ENCODE data around the gene DGKA.

DNA sequence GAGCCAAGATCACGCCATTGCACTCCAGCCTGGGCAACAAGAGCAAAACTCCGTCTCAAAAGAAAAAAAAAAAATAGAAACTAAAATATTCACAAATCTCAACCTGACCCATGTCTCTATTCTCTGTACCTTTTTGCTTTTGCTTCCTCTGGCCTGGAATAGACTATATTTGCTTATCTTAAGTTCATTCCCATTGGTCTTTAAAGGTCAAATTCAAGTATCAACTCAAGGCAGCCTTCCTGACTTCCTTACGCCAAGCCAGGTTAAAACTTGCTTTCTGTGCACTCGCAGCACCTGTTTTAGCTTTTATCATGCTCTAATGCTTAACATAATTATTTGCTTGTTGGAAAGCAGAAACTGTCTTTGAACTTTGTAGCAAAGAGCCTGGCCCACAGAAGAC lies 18.1 kb upstream of the DGKA start:
- no peak for TF ChIP-seq PPARA (CRISPR knock-in tag; IDR thresholded peaks at IDR 0.05; ENCODE audit: borderline replicate concordance)
- no peak for TF ChIP-seq ZNF565 (CRISPR knock-in tag; conservative IDR thresholded peaks at IDR 0.05; ENCODE audit: low read depth)
- TF ChIP-seq, protein P1, sequence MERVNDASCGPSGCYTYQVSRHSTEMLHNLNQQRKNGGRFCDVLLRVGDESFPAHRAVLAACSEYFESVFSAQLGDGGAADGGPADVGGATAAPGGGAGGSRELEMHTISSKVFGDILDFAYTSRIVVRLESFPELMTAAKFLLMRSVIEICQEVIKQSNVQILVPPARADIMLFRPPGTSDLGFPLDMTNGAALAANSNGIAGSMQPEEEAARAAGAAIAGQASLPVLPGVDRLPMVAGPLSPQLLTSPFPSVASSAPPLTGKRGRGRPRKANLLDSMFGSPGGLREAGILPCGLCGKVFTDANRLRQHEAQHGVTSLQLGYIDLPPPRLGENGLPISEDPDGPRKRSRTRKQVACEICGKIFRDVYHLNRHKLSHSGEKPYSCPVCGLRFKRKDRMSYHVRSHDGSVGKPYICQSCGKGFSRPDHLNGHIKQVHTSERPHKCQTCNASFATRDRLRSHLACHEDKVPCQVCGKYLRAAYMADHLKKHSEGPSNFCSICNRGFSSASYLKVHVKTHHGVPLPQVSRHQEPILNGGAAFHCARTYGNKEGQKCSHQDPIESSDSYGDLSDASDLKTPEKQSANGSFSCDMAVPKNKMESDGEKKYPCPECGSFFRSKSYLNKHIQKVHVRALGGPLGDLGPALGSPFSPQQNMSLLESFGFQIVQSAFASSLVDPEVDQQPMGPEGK (CRISPR knock-in tag; IDR thresholded peaks at IDR 0.05; ENCODE audit: borderline replicate concordance): no peak
- no peak for TF ChIP-seq ZFP30 (CRISPR knock-in tag; IDR thresholded peaks at IDR 0.05)
- no peak for TF ChIP-seq TCF4 (CRISPR knock-in tag; IDR thresholded peaks at IDR 0.05; ENCODE audit: borderline replicate concordance)
